ENCODE results near the gene VSX2.

Gene VSX2

GRCh38 chr14:74242021-74242779 lies 3.0 kb downstream of the VSX2 start:
- no peak overlapping the region for H3K4me3 ChIP-seq (ENCODE audit: low read depth, low read length)

GRCh38 chr14:74242780-74243042 lies 3.5 kb downstream of the VSX2 start:
- no peak overlapping the region for H3K4me3 ChIP-seq (ENCODE audit: low read depth, low read length)
- TF ChIP-seq CTCF (IDR thresholded peaks at IDR 0.05; ENCODE audit: low read depth, low read length): no peak

More at GRCh38 chr14:74242021-74242779, 3.0 kb downstream of the VSX2 start:
- TF ChIP-seq CTCF (IDR thresholded peaks at IDR 0.05; ENCODE audit: low read depth, low read length): no peak

GRCh38 chr14:74243051-74243450 lies 3.8 kb downstream of the VSX2 start:
- no peak overlapping the region for H3K4me3 ChIP-seq (ENCODE audit: low read depth, low read length)
- TF ChIP-seq CTCF (IDR thresholded peaks at IDR 0.05; ENCODE audit: low read depth, low read length): no peak

GRCh38 chr14:74244115-74244514 lies 4.9 kb downstream of the VSX2 start:
- TF ChIP-seq CTCF (IDR thresholded peaks at IDR 0.05; ENCODE audit: low read depth, low read length): no peak
- H3K4me3 ChIP-seq (ENCODE audit: low read depth, low read length): no peak overlapping the region

GRCh38 chr14:74245292-74245691 lies 6.0 kb downstream of the VSX2 start:
- no peak for TF ChIP-seq CTCF (IDR thresholded peaks at IDR 0.05; ENCODE audit: low read depth, low read length)
- no peak overlapping the region for H3K4me3 ChIP-seq (ENCODE audit: low read depth, low read length)

- H3K4me3 ChIP-seq (ENCODE audit: low read depth, low read length): no peak overlapping the region
- no peak for TF ChIP-seq CTCF (IDR thresholded peaks at IDR 0.05; ENCODE audit: low read depth, low read length)
Observed at GRCh38 chr14:74246542-74246941, 7.3 kb downstream of the VSX2 start.

- TF ChIP-seq CTCF (IDR thresholded peaks at IDR 0.05; ENCODE audit: low read depth, low read length): no peak
- no peak overlapping the region for H3K4me3 ChIP-seq (ENCODE audit: low read depth, low read length)
Observed at GRCh38 chr14:74248017-74248416, 8.8 kb downstream of the VSX2 start.

Measured in WI38 (cell line).